Measurements from ENCODE around the gene ARID2.
A peak's percentile ranks its signal among the peaks of the same experiment; 100 is the strongest.

ARID2 gene

DNA sequence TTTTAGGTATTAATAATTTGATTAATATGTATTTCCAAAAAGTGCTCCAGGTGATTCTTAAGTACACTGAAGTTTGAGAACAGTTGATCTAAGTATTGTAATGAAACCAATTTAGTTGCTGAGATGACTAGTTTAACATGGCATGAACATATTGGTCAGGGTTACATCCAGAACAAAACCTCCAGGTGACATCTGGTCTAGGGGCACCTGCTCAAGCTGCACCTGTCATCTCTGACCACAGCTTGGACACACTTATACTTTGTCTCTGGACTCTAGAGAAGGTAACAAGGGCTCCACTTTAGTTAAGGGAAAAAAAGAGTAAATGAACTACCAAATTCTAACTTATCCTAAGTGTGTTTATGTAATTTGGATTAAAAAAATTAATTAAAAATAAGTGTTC is 8.1 kb downstream of the ARID2 start:
- no peak for DNase-seq (ENCODE audit: extremely low read depth, insufficient read length)
- Histone ChIP-seq H3K27me3 (replicated peaks; ENCODE audit: control insufficient read depth, insufficient read depth, low read length) (no peaks in the 10 kb centered on the region), H3K36me3 (ENCODE audit: control insufficient read depth, insufficient read depth, low read length) (no peaks in the 10 kb centered on the region; the same call in 1 of the 2 replicates), H3K4me3 (replicated peaks; ENCODE audit: low read depth, low read length) (no peak overlapping the region)
- TF ChIP-seq CTCF (IDR thresholded peaks at IDR 0.05; ENCODE audit: insufficient read depth, low read length, poor library complexity, severe bottlenecking), result no peak

DNA sequence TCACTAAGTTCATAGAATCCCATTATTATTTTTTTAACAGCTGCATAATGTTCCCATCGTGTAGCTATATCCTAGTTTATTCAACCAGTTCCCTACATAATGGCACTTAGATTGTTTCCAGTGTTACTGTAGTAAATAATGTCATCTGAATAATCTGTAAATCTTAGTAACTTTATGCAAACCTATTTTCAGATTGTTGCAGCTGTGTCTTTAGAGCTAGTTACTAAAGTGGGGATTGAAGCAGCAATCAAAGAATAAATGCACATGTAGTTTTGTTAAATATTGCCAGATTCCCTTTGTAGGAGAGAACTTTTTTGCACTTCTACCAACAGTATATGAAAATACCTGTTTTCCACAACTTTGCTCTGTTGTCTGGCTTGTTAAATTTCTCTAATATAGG is 13.1 kb downstream of the ARID2 start:
- no peak overlapping the region for H3K4me3 ChIP-seq (replicated peaks; ENCODE audit: low read depth, low read length)
- DNase-seq (ENCODE audit: extremely low read depth, insufficient read length), result no peak
- H3K36me3 ChIP-seq (ENCODE audit: control insufficient read depth, insufficient read depth, low read length), result no peaks in the 10 kb centered on the region; the same call in 1 of the 2 replicates
- H3K27me3 ChIP-seq (replicated peaks; ENCODE audit: control insufficient read depth, insufficient read depth, low read length), result no peaks in the 10 kb centered on the region
- no peak for TF ChIP-seq CTCF (IDR thresholded peaks at IDR 0.05; ENCODE audit: insufficient read depth, low read length, poor library complexity, severe bottlenecking)

DNA sequence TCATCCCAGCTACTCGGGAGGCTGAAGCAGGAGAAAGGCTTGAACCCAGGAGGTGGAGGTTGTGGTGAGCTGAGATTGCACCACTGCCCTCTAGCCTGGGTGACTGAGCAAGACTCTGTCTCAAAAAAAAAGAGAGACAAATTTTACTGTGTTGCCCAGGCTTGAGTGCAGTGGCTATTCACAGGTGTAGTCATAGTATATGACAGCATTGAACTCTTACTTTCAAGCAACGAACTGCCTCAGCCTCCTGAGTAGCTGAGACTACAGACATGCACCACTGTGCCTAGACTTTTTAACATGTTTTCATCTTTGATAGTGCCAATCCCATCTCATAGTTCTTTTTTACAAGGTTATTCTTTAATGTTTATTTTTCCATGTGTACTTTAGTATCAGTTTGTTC is 13.7 kb downstream of the ARID2 start:
- Histone ChIP-seq H3K27me3 (replicated peaks; ENCODE audit: control insufficient read depth, insufficient read depth, low read length) (no peaks in the 10 kb centered on the region), H3K4me3 (replicated peaks; ENCODE audit: low read depth, low read length) (no peak overlapping the region), H3K36me3 (ENCODE audit: control insufficient read depth, insufficient read depth, low read length) (no peaks in the 10 kb centered on the region; the same call in 1 of the 2 replicates)
- TF ChIP-seq CTCF (IDR thresholded peaks at IDR 0.05; ENCODE audit: insufficient read depth, low read length, poor library complexity, severe bottlenecking), result no peak
- no peak for DNase-seq (ENCODE audit: extremely low read depth, insufficient read length)

- Histone ChIP-seq H3K4me3 (replicated peaks; ENCODE audit: low read depth, low read length) (no peak overlapping the region), H3K27me3 (replicated peaks; ENCODE audit: control insufficient read depth, insufficient read depth, low read length) (no peaks in the 10 kb centered on the region), H3K36me3 (ENCODE audit: control insufficient read depth, insufficient read depth, low read length) (no peaks in the 10 kb centered on the region; the same call in 1 of the 2 replicates)
- DNase-seq (ENCODE audit: extremely low read depth, insufficient read length), result no peak
- peak; percentile 5 for TF ChIP-seq CTCF (IDR thresholded peaks at IDR 0.05; ENCODE audit: insufficient read depth, low read length, poor library complexity, severe bottlenecking)
These were observed 16.4 kb downstream of the ARID2 start for GRCh38 chr12:45745861-45746277.

DNA sequence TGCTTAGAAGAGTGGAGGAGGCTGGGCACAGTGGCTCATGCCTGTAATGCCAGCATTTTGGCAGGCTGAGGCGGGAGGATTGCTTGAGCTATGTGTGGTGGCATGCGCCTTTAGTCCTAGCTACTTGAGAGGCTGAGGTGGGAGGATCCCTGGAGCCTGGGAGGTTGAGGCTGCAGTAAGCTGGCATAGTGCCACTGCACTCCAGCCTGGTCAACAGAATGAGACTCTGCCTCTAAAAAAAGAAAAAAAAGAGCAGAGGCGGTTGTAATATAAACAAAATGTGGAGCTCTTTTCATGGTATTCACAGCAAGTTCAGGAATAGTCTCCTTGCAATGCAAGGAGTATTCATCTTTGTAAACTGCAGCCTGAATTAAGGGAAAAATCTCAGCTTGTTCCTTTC is 27.2 kb downstream of the ARID2 start:
- DNase-seq (ENCODE audit: extremely low read depth, insufficient read length), result no peak
- Histone ChIP-seq H3K27me3 (replicated peaks; ENCODE audit: control insufficient read depth, insufficient read depth, low read length) (no peaks in the 10 kb centered on the region), H3K36me3 (ENCODE audit: control insufficient read depth, insufficient read depth, low read length) (no peaks in the 10 kb centered on the region; the same call in 1 of the 2 replicates), H3K4me3 (replicated peaks; ENCODE audit: low read depth, low read length) (no peak overlapping the region)
- TF ChIP-seq CTCF (IDR thresholded peaks at IDR 0.05; ENCODE audit: insufficient read depth, low read length, poor library complexity, severe bottlenecking), result no peak

GRCh38 chr12:45757172-45757571 is 27.7 kb downstream of the ARID2 start:
- DNase-seq (ENCODE audit: extremely low read depth, insufficient read length), result no peak
- Histone ChIP-seq H3K27me3 (replicated peaks; ENCODE audit: control insufficient read depth, insufficient read depth, low read length) (no peaks in the 10 kb centered on the region), H3K36me3 (ENCODE audit: control insufficient read depth, insufficient read depth, low read length) (no peaks in the 10 kb centered on the region; the same call in 1 of the 2 replicates), H3K4me3 (replicated peaks; ENCODE audit: low read depth, low read length) (no peak overlapping the region)
- TF ChIP-seq CTCF (IDR thresholded peaks at IDR 0.05; ENCODE audit: insufficient read depth, low read length, poor library complexity, severe bottlenecking), result no peak
